IPS-18a (cell line): ENCODE data around the gene TRAF5.

ENCODE experiments used
- H3K27ac ChIP-seq: one replicate; pipeline ENCODE4 v1.5.1; 2013; ENCODE audit warnings: low read length
- H3K27me3 ChIP-seq: one replicate; pipeline ENCODE4 v1.6.1; 2013; ENCODE audit warnings: mild to moderate bottlenecking, low read length; ENCODE audit not compliant: control insufficient read depth, insufficient read depth
- H3K36me3 ChIP-seq: one replicate; pipeline ENCODE4 v1.6.1; 2013; ENCODE audit warnings: low read depth, low read length; ENCODE audit not compliant: control insufficient read depth
- H3K4me1 ChIP-seq: one replicate; pipeline ENCODE4 v1.6.1; 2013; ENCODE audit warnings: low read depth, low read length; ENCODE audit not compliant: control insufficient read depth
- H3K4me3 ChIP-seq: one replicate; pipeline ENCODE4 v1.5.1; 2013; ENCODE audit warnings: low read length
- H3K9ac ChIP-seq: one replicate; pipeline ENCODE4 v1.6.1; 2013; ENCODE audit warnings: mild to moderate bottlenecking, low read length, moderate library complexity
- H3K9me3 ChIP-seq: one replicate; pipeline ENCODE4 v1.6.1; 2013; ENCODE audit warnings: low read depth, low read length; ENCODE audit not compliant: control insufficient read depth

TRAF5 gene

GRCh38 chr1:211329764-211330201 is 3.1 kb downstream of the TRAF5 start:
- Histone ChIP-seq H3K36me3 (no peaks in the 10 kb centered on the region), H3K9me3 (no peaks in the 10 kb centered on the region), H3K4me1 (peaks cover 20% of the 10 kb centered on the region), H3K27ac (no peak overlapping the region), H3K4me3 (no peak overlapping the region), H3K27me3 (peaks cover 10% of the 10 kb centered on the region), H3K9ac (no peak overlapping the region)

- H3K9me3 ChIP-seq: no peaks in the 10 kb centered on the region
- no peak overlapping the region for H3K9ac ChIP-seq
- no peak overlapping the region for H3K27ac ChIP-seq
- H3K4me3 ChIP-seq: no peak overlapping the region
- no peaks in the 10 kb centered on the region for H3K36me3 ChIP-seq
- peaks cover 9% of the 10 kb centered on the region for H3K27me3 ChIP-seq
- H3K4me1 ChIP-seq: peaks cover 21% of the 10 kb centered on the region
These were observed 3.8 kb downstream of the TRAF5 start for GRCh38 chr1:211330282-211330936.

GRCh38 chr1:211331011-211331709 is 4.5 kb downstream of the TRAF5 start:
- peaks cover 5% of the 10 kb centered on the region for H3K27me3 ChIP-seq
- H3K9me3 ChIP-seq: no peaks in the 10 kb centered on the region
- H3K4me3 ChIP-seq: no peak overlapping the region
- peaks cover 27% of the 10 kb centered on the region for H3K4me1 ChIP-seq
- H3K36me3 ChIP-seq: no peaks in the 10 kb centered on the region
- H3K9ac ChIP-seq: no peak overlapping the region
- no peak overlapping the region for H3K27ac ChIP-seq

DNA sequence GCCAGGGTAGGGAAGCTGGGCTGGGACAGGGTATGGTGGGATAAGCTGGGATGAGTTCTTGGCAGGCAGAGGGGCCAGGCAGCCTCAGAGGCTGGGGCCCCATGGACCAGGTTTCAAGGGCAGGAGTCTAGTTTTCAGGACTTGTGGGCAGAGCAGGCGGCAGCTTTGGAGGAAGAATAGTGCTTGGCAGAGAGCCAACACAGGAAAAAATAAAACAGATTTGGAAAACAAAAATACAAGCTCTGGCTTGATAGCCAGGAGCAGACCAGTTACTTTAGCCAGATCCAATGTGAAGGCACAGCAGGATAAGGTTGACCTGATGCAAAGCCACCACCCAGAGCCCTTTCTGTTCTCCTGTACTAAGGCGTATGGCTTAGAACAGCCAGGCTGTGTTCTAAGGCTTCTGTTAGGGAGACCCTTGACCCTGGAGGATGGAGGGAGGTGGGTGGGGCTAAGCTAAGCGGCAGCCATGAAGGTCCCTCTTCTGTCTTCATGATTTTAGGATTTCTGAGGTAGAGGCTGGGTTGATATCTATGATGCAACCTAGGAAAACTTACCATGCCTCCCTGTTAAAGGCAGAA is 5.5 kb downstream of the TRAF5 start:
- Histone ChIP-seq H3K4me1 (peaks cover 27% of the 10 kb centered on the region), H3K9ac (no peak overlapping the region), H3K36me3 (no peaks in the 10 kb centered on the region), H3K4me3 (no peak overlapping the region), H3K9me3 (no peaks in the 10 kb centered on the region), H3K27me3 (peaks cover 5% of the 10 kb centered on the region), H3K27ac (no peak overlapping the region)

DNA sequence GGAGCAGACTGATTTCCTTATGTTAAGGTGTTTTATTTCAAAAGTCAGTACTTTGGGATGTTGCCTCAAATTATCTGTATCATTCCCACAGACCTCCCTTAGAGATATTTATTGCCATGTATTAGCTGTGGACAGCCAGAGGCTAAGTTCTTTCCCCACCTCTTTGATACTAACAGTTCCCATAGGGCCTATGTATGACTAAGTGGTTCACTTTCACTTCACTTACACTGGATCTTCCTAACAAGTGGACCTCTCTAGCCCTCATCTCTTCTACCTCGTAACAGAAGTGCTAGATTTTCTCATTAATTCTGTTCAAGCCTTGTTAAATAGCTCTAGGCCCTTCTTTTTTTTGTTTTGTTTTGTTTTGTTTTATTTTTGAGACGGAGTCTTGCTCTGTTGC is 6.2 kb downstream of the TRAF5 start:
- Histone ChIP-seq H3K9me3 (no peaks in the 10 kb centered on the region), H3K36me3 (no peaks in the 10 kb centered on the region), H3K4me3 (no peak overlapping the region), H3K27me3 (peaks cover 2% of the 10 kb centered on the region), H3K4me1 (peaks cover 24% of the 10 kb centered on the region), H3K27ac (no peak overlapping the region), H3K9ac (no peak overlapping the region)

- H3K27me3 ChIP-seq: no peaks in the 10 kb centered on the region
- no peaks in the 10 kb centered on the region for H3K9me3 ChIP-seq
- H3K4me1 ChIP-seq: peaks cover 21% of the 10 kb centered on the region
- no peak overlapping the region for H3K27ac ChIP-seq
- no peak overlapping the region for H3K9ac ChIP-seq
- no peak overlapping the region for H3K4me3 ChIP-seq
- no peaks in the 10 kb centered on the region for H3K36me3 ChIP-seq
These were observed 7.3 kb downstream of the TRAF5 start for GRCh38 chr1:211333906-211334305.

DNA sequence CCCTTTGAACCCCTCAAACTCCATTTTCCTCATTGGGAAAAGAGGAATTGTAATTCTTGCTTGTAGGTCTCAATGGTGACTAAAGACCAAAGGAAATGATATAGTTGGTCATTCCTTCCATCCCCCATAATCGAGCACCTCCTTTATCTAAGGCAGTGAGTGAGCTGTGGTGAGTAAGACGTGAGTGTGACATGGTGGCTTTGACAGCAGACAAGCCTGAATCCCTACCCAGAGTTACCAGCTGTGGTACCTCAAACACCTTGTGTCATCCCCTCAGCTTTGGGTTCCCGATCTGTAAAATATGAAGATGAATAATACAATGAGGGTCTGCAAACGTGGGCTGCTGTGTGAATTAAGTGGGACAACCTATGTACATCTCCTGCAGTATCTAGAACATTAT is 8.4 kb downstream of the TRAF5 start:
- Histone ChIP-seq H3K4me1 (peaks cover 21% of the 10 kb centered on the region), H3K36me3 (no peaks in the 10 kb centered on the region), H3K9ac (no peak overlapping the region), H3K9me3 (no peaks in the 10 kb centered on the region), H3K4me3 (no peak overlapping the region), H3K27ac (no peak overlapping the region), H3K27me3 (no peaks in the 10 kb centered on the region)

DNA sequence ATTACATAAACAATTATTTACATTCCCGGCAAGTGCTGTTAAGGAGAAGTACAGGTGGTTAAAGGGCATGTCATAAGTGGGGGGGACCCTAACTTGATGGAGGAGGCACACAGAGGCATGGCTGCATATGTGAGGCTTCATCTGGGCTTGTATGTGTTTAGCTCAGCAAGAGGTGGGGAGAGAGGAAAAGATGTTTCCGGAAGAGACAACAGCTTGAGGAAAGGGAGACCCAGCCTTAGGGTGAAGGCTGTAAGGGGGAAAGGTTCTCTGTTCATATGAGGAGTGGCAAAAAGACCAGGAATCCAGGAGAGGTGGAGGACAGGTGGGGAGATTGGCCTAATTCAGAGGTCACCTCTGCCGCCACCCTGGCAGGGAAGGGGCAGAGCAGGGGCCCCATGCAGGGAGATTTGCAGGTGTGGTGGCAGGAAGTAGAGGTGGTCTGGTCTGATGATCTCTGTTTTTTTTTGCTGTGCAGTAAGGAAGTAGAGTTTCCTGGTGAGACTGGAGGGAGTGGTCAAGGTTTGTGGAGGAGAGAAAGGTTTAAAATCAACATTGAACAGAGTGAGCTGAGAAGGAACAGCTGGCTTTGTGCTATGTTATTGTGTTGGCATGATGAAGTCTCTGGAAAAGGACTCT is 9.0 kb downstream of the TRAF5 start:
- Histone ChIP-seq H3K36me3 (no peaks in the 10 kb centered on the region), H3K4me3 (no peak overlapping the region), H3K27me3 (no peaks in the 10 kb centered on the region), H3K4me1 (peaks cover 14% of the 10 kb centered on the region), H3K9ac (no peak overlapping the region), H3K9me3 (no peaks in the 10 kb centered on the region), H3K27ac (no peak overlapping the region)

DNA sequence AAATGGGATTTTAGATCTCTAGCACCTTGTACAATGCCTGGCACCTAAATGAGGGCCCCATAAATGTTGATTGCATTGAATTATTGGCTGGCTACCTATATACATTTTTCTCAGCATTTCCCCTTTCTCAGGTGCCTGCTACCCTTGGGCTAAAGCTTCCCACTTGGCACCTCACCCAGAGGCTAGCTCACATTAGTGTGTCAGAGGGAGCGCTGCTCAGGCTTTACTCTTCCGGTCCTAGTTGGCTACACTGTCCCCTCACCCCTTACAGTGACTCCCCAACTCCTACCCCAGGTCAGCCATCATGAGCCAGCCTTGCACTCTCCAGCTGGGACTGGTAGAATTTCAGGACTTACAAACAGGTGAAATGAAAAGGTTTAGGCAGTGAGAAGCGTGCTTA is 9.5 kb downstream of the TRAF5 start:
- no peak overlapping the region for H3K9ac ChIP-seq
- H3K4me1 ChIP-seq: peaks cover 9% of the 10 kb centered on the region
- no peaks in the 10 kb centered on the region for H3K36me3 ChIP-seq
- H3K27me3 ChIP-seq: no peaks in the 10 kb centered on the region
- no peaks in the 10 kb centered on the region for H3K9me3 ChIP-seq
- no peak overlapping the region for H3K27ac ChIP-seq
- H3K4me3 ChIP-seq: no peak overlapping the region

DNA sequence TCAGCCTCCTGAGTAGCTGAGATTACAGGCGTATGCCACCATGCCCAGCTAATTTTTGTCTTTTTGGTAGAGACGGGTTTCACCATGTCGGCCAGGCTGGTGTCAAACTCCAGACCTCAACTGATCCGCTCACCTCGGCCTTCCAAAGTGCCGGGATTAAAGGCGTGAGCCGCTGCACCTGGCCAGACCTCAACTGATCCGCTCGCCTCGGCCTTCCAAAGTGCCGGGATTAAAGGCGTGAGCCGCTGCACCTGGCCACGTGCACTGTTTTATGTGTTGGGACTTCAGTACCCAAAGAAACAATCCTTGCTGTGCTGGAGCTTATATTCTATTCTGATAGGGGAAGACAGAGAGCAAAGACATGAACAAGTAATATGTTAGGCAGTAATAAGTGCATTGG is 10.1 kb downstream of the TRAF5 start:
- Histone ChIP-seq H3K4me3 (no peak overlapping the region), H3K9me3 (no peaks in the 10 kb centered on the region)

DNA sequence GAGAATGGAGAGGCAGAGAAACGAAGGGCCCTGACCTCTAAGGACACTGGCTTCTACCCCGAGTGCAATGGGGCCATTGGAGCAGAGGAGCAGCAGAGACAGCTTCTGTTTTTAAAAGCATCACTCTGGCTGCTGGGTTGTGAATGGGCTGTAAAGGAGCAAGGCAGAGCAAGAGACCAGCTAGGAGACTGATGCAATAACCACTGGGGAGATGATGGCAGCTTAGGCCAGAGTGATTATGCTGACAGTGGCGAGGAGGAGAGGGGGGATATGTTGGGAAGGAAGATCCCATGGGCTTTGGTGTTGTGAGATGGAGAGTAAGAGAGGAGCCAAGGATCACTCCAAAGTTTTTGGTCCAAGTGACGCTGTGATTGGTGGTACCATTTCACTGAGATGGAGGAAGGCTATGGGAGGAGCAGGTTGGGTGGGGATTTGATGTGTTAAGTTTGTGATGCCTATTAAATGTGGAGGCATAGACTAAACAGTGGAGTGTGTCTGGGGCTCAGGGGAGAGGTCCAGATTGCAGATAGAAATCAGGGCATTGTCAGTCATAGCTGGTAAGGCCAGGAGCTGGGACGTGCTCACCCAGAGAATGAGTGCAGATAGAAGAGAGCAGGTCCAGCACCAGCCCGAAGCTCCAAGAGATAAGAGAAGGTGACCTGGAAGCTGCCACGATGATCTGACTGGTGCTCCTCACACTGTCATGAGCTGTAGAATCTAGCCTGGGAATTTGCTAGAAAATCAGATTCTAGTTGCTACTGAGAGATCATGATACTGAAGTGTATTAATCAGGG is 11.0 kb downstream of the TRAF5 start:
- Histone ChIP-seq H3K36me3 (no peaks in the 10 kb centered on the region), H3K27ac (no peak overlapping the region), H3K4me1 (peaks cover 7% of the 10 kb centered on the region), H3K4me3 (no peak overlapping the region), H3K9ac (no peak overlapping the region), H3K27me3 (no peaks in the 10 kb centered on the region), H3K9me3 (no peaks in the 10 kb centered on the region)

More for the DNA sequence above, 10.1 kb downstream of the TRAF5 start:
- Histone ChIP-seq H3K4me1 (peaks cover 7% of the 10 kb centered on the region), H3K27ac (no peak overlapping the region), H3K9ac (no peak overlapping the region), H3K27me3 (no peaks in the 10 kb centered on the region), H3K36me3 (no peaks in the 10 kb centered on the region)
